Esophagus muscularis mucosa (tissue), 3 donors: ENCODE measurements around the gene PDCD6IP.

ENCODE experiments used
- CTCF ChIP-seq, 3 experiments: fragments of 200-600 bp in 2 of 3; fragments of 450-650 bp in 1 of 3; sonication (generic) in 2 of 3; IDR thresholded peaks; one replicate each; pipeline ENCODE4 v1.5.1; 2017 to 2019; ENCODE audit warnings: antibody characterized with exemption in 3 of 3, mild to moderate bottlenecking in 2 of 3, moderate library complexity in 1 of 3
- POLR2AphosphoS5 ChIP-seq, 2 donors: sonication (generic); formaldehyde crosslinking; IDR thresholded peaks; one replicate each; pipeline ENCODE4 v1.6.1; 2017; ENCODE audit warnings: antibody characterized with exemption in 2 of 2

GRCh38 chr3:33877187-33877586 lies 78.8 kb downstream of the PDCD6IP start:
- TF ChIP-seq CTCF (IDR thresholded peaks at IDR 0.05) (no peak), POLR2AphosphoS5 (IDR thresholded peaks at IDR 0.05) (no peak)
